KOPT-K1 (cell line): ENCODE measurements around the gene CDH4.
A peak's percentile ranks its signal among the peaks of the same experiment; 100 is the strongest.

Source experiments
- H3K27ac ChIP-seq: fragments of 200-600 bp; sonication (generic); 2 replicates; pipeline ENCODE4 v1.5.1; 2016; ENCODE audit warnings: antibody characterized with exemption, mild to moderate bottlenecking, low read depth, low read length; ENCODE audit not compliant: poor library complexity, severe bottlenecking
- H3K36me3 ChIP-seq: fragments of 200-600 bp; sonication (generic); 2 replicates; pipeline ENCODE4 v1.5.1; 2017; ENCODE audit warnings: antibody characterized with exemption, mild to moderate bottlenecking, low read length, moderate library complexity; ENCODE audit not compliant: insufficient read depth
- H3K9me3 ChIP-seq: fragments of 200-600 bp; sonication (generic); 2 replicates; pipeline ENCODE4 v1.5.1; 2017; ENCODE audit warnings: antibody characterized with exemption, low read length, mild to moderate bottlenecking; ENCODE audit not compliant: insufficient read depth, poor library complexity, severe bottlenecking

The CDH4 gene

DNA sequence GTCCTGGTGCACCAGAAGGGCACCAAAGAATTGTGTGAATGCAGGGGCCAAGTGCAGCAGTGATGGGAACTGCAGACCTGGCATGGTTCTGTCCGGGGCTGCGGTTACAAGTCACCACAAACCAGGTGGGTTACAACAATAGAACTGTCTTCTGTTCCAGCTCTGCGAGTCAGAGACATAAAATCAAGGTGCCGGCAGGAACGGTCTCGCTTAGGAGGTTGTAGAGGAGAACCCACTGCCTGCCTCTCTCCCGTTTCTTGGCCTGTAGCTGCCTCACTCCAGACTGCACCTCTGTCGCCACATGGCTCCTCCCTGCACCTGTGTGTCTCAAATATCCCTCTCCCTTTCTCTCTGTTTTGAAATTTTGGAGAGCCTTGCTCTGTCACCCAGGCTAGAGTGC, 670.4 kb downstream of the CDH4 start:
- Histone ChIP-seq H3K36me3 (no peaks in the 10 kb centered on the region), H3K27ac (no peak overlapping the region), H3K9me3 (peaks cover 9% of the 10 kb centered on the region)

DNA sequence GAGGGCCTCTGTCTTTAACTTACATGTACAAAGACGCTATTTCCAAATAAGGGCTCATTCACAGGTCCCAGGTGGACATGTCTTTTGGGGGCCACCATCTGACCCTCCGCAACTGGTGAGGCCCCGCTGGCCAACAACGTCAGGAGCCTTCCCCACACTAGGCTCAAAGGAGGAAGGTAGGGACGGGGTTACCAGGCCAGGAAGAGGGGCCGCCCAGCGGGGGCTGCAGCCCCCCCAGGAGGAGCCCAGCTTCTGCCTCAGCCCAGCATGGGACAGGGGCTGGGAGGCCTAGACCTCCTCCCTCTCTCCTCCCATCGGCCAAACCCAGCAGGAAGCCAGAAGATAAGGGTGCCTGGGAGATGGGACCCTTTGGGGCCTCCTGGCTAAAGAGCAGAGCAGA, 670.9 kb downstream of the CDH4 start:
- Histone ChIP-seq H3K36me3 (no peaks in the 10 kb centered on the region), H3K27ac (no peak overlapping the region), H3K9me3 (peaks cover 9% of the 10 kb centered on the region)

GRCh38 chr20:61923371-61924166, 671.5 kb downstream of the CDH4 start:
- H3K36me3 ChIP-seq: no peaks in the 10 kb centered on the region
- no peak overlapping the region for H3K27ac ChIP-seq
- peaks cover 9% of the 10 kb centered on the region for H3K9me3 ChIP-seq

DNA sequence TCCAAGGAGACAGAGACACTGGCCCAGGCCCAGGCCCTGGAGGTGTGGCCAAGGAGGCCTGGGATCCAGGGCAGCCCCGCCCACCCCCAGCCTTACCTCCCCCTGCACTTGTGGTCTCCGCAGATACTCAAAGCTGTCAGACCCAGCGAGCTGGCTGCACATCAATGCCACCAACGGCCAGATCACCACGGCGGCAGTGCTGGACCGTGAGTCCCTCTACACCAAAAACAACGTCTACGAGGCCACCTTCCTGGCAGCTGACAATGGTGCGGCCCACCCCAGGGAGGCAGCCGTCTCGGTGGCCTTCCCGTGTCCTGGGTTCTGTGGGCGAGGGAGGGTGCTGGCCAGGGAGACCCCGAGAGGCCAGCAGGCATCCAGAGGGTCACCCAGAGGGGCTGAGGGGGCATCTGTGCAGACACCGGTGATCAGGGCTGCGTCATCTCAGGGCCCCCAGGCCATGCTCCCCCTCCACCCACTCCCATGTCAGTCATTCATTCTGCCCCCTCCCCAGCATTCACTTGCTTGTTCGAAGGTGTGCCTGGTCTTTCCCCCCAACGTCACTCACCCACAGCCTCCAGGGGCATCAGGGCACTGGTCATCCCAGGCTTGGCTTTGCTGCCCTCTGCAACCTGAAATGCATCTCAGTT, 672.3 kb downstream of the CDH4 start:
- no peak overlapping the region for H3K27ac ChIP-seq
- no peaks in the 10 kb centered on the region for H3K36me3 ChIP-seq

DNA sequence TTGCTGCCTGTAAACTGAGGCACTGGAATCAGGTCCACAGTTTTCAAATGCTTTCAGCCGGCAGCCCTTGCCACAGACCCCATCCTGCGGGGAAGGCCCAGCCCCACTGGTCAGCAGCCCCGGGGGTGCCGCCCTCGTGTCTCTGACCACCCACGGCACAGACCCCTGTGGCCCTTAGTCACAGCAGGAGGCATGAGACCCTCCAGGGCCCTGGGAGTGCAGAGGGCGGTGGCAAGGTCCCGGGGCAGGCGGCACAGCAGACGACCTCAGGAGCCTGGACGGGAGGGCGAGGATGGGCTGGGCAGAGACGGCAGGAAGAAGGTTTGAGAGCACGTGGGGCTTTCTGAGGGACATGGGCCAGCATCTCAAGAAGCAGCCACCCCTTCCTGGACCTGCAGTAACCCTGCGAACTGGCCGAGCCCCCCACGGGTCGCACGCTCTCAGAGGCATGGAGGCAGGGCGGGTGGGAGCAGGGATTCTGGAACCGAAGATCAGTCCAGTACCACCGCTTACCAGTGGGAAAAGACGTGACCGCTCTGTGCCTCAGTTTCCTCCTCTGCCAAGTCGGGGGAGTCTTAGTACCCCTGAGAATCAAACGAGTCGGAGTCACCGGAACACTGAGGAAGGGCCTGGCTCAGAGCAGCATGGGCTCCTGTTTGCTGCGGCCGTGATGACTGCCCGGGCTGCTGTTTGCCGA, 672.9 kb downstream of the CDH4 start:
- H3K36me3 ChIP-seq: no peaks in the 10 kb centered on the region
- no peak overlapping the region for H3K27ac ChIP-seq
- H3K9me3 ChIP-seq: peaks cover 2% of the 10 kb centered on the region

More for the DNA sequence above, 672.3 kb downstream of the CDH4 start:
- peaks cover 9% of the 10 kb centered on the region for H3K9me3 ChIP-seq

GRCh38 chr20:61925555-61926252, 673.6 kb downstream of the CDH4 start:
- Histone ChIP-seq H3K27ac (no peak overlapping the region), H3K36me3 (no peaks in the 10 kb centered on the region), H3K9me3 (no peaks in the 10 kb centered on the region)

DNA sequence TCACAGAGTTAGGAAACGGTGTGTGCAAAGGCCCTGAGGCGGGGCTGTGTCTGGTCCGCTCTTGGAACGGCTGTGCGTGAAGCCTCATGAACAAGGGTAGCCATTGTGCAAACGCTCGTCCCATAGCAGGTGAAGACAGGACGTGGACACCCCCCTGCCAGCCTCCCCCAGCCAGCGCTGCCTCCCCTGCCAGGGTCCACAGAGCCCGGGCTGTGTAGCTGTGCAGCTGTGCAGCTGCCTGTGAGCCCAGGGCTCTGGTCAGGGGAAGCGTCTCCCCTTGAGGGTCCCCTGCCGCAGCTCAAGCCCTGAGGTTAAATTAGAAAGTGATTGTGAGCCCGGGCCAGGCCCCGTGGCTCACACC, 674.2 kb downstream of the CDH4 start:
- no peaks in the 10 kb centered on the region for H3K36me3 ChIP-seq
- H3K9me3 ChIP-seq: no peaks in the 10 kb centered on the region
- H3K27ac ChIP-seq: no peak overlapping the region

- Histone ChIP-seq H3K27ac (no peak overlapping the region), H3K36me3 (no peaks in the 10 kb centered on the region), H3K9me3 (no peaks in the 10 kb centered on the region)
Observed at GRCh38 chr20:61926796-61927192, 674.7 kb downstream of the CDH4 start.

- Histone ChIP-seq H3K9me3 (no peaks in the 10 kb centered on the region), H3K36me3 (no peaks in the 10 kb centered on the region), H3K27ac (no peak overlapping the region)
Observed at GRCh38 chr20:61927193-61927825, 675.2 kb downstream of the CDH4 start.

- Histone ChIP-seq H3K27ac (no peak overlapping the region), H3K9me3 (no peaks in the 10 kb centered on the region), H3K36me3 (no peaks in the 10 kb centered on the region)
Observed at GRCh38 chr20:61927826-61928541, 675.9 kb downstream of the CDH4 start.

DNA sequence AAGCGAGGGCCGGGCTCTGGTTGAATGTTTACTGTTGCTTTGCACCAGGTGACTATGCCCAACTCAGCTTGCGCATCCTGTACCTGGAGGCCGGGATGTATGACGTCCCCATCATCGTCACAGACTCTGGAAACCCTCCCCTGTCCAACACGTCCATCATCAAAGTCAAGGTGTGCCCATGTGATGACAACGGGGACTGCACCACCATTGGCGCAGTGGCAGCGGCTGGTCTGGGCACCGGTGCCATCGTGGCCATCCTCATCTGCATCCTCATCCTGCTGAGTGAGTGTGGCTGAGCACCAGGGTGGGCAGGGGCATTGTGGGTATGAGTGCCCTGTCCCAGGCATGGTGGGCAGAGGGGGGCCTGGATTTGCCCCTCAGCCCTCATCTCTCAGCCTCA, 677.5 kb downstream of the CDH4 start:
- Histone ChIP-seq H3K27ac (no peak overlapping the region), H3K36me3 (no peaks in the 10 kb centered on the region), H3K9me3 (no peaks in the 10 kb centered on the region)

GRCh38 chr20:61929971-61930666, 678.1 kb downstream of the CDH4 start:
- peak overlapping the region; percentile 65 for H3K27ac ChIP-seq
- no peaks in the 10 kb centered on the region for H3K9me3 ChIP-seq
- H3K36me3 ChIP-seq: no peaks in the 10 kb centered on the region

- Histone ChIP-seq H3K36me3 (no peaks in the 10 kb centered on the region), H3K27ac (peak overlapping the region; percentile 65), H3K9me3 (no peaks in the 10 kb centered on the region)
Observed at GRCh38 chr20:61930776-61931475, 678.9 kb downstream of the CDH4 start.
